NCI-H446 (cell line): ENCODE measurements around the gene ZNF814.
"Not testable (repeated sequence)": the region's sequence is repeated elsewhere in the genome, so short reads cannot be mapped to it uniquely, and the experiment has no call there.

ENCODE experiments used
- DNase-seq, 2 experiments: peaks; one replicate each; lab custom pipeline; 2025; lab: John Stamatoyannopoulos, UW

Gene ZNF814

DNA sequence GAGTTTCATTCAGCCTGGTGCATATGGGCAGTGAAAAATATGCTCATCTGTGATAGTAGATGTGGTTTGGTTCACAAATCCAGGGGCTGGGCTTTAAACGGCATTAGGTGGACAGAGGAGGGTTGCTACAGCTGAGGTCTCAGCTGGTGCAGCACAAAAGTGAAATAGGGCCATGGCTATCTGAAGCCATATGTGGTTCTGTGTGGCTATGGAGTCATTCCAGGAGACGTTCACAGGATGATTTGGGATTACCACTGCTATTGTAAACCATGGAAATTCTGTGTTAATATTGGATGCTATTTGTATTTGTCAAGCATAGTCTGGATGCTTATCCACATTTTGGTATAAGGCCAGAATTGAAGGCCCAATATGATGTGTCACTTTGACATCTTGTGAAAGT lies 34.7 kb downstream of the ZNF814 start:
- DNase-seq: not testable (repeated sequence)

DNA sequence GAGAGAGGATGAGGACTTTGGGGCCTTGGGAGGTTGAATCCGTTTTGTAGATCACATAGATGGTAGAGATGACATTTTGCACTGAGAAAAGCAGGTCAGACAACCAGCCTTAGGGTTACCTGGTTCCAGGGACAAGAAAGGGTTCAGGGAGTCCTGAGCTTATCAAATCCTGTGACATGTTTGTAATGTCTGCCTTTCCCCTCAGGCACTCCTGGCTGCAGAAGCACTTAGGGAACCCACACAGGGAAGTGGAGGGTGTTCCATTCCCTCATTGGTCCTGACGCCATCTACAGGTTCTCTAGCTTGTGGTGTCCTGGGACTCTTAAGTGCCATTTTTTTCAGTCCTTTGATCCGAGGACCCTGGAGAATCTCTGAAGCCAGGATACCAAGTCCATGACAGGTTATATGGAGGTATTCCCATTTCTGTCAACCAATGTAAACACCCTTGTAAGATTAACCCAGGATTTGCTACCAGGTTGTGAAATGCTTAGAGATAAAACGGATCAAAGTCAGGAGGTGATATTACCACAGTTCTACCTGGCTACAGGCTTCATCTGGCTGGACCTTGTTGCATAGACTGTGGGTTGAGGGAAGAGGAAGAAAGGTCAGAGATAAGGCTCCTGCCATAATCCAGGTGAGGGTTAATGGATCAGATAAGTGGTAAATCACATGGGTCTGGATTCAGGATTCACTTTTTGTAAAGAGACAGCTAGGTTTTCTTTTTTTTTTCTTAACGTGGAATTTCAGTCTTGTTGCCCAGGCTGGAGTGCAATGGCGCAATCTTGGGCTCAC lies 36.8 kb downstream of the ZNF814 start:
- DNase-seq: not testable (repeated sequence)

DNA sequence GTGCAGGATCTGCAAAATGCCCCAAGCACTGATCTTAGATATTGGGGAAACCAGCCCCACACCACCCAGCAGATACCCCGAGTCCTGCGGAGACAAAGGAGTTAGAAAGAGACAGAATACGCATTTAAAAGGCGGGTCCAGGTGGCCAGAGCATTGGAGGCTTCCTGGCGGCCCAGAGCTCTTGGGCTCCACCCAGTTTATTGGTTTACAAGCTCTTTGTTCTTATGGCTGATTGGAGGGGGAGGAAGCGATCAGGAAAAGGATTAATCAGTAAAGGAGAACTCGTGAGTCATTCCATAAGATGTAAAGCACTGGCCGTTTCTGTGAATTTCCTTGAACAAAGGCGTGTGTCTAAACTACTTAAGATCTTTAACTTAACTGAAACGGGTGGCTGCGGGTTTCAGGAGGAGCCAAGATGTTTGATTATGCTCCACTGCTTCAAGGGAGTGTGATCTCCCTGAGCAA lies 38.3 kb downstream of the ZNF814 start:
- no peak for DNase-seq

DNA sequence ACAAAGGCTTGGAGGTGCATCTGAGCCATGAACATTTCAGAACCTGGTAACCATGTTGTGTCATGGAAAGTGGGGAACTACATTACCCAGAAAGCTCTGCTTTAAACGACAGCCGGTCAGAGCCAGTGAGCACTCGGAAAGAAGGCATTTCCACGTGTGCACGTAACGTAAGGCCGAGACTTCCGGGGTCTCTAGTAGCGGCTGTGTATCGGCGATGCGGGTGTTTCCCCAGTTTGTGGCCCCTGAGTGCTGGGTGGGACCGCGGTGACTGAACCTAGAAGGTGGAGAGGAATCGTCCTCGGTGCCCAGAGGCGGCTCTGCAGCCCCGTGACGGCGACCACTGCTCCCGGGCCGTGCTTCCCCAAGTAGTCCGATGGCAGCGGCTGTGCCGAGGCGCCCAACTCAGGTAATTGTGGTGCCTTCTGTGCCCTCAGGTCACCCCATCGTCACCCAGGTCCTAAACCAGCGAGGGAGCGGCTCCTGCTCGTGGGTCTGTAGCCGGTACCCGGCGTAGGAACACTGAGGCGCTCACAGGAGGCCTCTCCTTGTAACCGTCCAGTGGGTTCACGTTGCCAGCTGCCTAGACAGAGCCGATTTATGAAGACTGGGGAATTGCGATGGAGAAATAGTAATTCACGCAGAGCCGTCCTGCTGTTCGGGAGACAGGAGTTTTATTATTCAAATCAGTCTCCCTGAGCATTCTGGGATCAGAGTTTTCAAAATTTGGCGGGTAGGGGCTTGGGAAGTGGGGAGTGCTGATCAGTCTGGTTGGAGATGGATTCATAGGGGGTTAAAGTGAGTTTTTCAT lies 39.0 kb downstream of the ZNF814 start, which contains the start of gene ZNF587:
ZNF587 (plus strand) TSS at position 194 of the 808 bp plus-strand sequence; CDS start at position 374, 180 bp downstream.
- peak; percentile 6 to 16 for DNase-seq

DNA sequence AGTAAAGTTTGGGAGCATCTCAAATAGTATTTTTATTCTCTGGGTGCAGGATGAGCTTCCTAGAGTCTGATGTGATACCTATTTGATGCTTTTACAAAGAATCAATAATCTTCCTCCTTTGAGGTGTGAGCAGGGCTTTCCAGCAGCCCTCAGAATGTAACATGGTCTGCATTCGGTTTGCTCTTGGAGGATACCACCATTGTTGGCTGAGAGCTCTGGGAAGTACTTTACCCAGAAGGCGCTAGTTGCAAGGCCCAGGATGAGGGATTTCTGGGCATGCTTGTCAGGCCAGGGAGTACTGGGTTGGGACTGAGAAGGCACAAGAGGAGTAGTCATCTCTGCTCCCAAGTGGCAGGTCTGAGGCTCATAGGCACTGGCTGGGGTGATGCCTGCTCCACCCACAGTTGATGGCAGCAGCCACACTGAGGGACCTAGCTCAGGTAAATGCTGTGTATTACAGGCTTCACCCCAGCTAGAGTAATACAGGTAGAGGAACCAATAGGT lies 39.6 kb downstream of the ZNF814 start:
- not testable (repeated sequence) for DNase-seq

DNA sequence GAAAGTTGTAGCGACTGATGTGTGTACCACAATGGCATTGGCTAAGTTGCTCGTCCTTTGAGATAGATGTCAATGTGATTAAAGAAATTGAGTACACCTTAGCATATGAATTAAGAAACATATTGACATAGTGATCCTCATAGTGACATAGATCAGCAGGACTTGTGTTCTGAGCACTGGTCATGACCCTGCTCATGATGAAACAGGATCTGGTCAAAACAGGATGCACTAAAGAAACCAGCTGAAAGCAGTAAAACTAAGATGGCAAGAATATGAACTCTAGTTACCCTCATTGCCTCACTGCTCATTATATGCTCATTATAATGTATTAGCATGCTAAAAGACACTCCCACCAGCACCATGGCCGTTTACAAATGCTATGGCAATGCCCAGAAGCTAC lies 41.7 kb downstream of the ZNF814 start:
- DNase-seq: not testable (repeated sequence)

DNA sequence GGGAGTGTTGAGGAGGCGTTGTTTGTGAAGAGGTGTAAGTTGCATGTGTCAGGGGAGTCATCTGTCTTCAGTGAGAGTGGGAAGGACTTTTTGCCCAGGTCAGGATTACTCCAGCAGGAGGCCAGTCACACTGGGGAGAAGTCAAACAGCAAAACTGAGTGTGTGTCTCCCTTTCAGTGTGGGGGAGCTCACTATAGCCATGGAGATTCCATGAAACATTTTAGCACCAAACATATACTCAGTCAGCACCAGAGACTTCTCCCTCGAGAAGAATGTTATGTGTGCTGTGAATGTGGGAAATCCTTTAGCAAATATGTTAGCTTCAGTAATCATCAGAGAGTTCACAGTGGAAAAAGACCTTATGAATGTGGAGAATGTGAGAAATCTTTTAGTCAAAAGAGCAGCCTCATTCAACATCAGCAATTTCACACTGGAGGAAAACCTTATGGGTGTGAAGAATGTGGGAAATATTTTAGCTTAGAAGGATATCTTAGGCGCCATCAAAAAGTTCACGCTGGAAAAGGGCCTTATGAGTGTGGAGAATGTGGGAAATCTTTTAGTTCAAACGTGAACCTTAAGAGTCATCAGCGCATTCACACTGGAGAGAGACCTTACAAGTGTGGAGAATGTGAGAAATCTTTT lies 47.6 kb downstream of the ZNF814 start:
- DNase-seq: no peak

DNA sequence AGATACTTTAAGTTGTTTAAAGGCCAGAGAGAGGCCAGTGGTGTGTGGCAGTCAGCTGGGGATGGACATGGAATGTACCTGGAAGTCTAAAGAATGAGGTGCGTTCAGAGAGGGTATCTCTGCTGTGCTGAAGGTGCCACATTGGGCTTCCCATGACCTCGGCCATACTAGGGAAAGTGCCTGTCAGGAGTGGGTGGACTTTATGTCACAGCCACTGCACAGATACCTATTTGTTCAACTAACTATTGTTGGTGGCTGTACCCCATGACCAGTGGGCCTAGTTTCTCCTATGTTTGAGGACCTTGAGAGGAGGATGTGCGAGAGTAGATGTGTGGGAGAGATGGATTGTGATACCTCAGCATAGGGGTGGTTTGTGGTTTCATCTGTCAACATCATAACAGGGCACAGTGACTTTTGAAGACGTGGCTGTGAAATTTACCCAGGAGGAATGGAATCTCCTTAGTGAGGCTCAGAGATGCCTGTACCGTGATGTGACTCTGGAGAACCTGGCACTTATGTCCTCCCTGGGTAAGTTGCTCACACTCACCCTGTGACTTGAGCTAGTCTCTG lies 50.1 kb downstream of the ZNF814 start:
- not testable (repeated sequence) for DNase-seq

DNA sequence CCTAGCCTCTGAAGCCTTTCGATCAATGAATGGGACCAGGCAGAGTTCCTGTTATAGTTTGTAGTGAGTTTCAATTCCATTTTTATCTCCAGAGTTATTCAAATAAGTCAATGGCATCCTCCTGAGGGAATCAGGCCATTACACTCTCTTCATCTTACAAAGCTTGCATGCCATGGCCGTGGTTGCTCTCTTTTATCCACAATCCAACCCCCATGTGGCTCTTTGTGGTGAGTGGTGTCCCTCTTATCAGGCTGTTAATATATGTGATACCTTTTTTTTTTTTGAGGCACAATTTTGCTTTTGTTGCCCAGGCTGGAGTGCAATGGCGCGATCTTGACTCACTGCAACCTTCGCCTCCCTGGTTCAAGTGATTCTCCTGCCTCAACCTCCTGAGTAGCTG lies 51.8 kb downstream of the ZNF814 start:
- DNase-seq: not testable (repeated sequence)

DNA sequence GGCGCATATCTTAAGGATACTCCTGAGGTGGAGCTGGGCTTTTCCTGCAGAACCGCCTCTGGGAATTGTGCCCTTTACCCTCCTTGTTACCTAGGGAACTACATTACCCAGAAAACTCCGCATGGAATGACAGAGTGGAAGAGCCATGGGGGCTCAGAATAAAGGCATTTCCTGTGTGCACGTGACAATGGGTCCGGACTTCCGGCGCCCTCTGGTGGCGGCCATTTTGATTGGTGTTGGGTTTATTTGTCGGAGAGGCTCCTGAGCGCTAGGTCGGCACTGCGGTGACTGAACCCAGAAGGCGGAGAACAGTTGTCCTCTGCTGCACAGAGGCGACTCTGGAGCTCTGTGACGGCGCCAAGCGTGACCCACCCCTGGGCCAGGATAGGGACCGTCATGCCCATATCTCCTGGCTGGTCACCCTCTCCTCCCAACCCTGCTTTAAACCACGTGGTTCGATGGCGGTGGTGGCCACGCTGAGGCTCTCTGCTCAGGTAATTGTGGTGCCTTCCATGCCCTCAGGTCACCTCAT lies 58.7 kb downstream of the ZNF814 start, which contains the start of gene ZNF587B:
ZNF587B (plus strand) TSS at position 229 of the 532 bp plus-strand sequence; CDS start at position 459, 230 bp downstream.
- DNase-seq: no peak

DNA sequence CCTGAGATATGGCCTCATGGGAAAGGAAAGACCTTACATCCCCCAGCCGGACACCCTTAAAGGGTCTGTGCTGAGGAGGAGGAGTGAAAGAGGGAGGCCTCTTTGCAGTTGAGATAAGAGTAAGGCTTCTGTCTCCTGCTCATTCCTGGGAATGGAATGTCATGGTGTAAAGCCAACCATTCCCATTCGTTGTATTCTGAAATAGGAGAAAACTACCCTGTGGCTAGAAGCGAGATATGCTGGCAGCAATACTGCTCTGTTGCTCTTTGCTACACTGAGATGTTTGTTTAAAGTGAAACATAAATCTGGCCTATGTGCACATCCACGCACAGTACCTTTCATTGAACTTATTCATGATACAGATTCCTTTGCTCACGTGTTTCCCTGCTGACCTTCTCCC lies 59.5 kb downstream of the ZNF814 start:
- DNase-seq: no peak

DNA sequence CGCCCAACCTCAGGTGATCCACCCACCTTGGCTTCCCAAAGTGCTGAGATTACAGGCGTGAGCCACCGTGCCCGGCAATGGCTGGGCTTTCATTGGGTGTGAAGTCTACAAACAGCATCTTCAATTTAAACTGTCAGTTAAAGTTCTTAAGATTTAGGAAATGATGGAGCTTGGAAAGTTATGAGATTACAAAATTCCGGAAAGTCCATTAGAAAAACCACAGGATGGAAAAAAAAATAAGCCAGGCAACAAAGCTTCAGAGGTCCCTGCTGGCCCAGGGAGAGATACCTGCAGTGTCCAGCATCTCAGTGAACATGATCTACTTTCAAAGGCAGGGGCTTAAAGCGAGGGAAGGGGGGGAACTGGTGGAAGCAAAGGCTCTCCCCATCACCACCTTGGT lies 63.3 kb downstream of the ZNF814 start:
- no peak for DNase-seq

DNA sequence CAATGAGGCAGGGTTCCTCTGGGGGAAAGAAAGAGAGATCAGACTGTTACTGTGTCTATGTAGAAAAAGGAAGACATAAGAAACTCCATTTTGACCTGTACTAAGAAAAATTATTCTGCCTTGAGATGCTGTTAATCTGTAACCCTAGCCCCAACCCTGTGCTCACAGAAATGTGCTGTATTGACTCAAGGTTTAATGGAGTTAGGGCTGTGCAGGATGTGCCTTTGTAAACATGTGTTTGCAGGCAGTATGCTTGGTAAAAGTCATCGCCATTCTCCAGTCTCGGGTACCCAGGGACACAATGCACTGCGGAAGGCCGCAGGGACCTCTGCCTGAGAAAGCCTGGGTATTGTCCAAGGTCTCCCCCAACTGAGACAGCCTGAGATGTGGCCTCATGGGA lies 65.2 kb downstream of the ZNF814 start:
- not testable (repeated sequence) for DNase-seq

DNA sequence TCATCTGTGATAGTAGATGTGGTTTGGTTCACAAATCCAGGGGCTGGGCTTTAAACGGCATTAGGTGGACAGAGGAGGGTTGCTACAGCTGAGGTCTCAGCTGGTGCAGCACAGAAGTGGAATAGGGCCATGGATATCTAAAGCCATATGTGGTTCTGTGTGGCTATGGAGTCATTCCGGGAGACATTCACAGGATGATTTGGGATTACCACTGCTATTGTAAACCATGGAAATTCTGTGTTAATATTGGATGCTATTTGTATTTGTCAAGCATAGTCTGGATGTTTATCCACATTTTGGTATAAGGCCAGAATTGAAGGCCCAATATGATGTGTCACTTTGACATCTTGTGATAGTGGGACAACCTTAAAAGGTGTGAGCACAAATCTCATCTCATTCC lies 65.7 kb downstream of the ZNF814 start:
- DNase-seq: not testable (repeated sequence)

DNA sequence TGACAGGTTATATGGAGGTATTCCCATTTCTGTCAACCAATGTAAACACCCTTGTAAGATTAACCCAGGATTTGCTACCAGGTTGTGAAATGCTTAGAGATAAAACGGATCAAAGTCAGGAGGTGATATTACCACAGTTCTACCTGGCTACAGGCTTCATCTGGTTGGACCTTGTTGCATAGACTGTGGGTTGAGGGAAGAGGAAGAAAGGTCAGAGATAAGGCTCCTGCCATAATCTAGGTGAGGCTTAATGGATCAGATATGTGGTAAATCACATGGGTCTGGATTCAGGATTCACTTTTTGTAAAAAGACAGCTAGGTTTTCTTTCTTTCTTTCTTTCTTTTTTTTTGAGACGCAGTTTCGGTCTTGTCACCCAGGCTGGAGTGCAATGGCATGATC lies 67.3 kb downstream of the ZNF814 start:
- not testable (repeated sequence) for DNase-seq

DNA sequence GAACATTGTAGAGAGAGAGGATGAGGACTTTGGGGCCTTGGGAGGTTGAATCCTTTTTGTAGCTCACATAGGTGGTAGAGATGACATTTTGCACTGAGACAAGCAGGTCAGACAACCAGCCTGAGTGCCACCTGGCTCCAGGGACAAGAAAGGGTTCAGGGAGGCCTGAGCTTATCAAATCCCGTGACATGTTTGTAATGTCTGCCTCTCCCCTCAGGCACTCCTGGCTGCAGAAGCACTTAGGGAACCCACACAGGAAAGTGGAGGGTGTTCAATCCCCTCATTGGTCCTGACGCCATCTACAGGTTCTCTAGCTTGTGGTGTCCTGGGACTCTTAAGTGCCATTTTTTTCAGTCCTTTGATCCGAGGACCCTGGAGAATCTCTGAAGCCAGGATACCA lies 67.7 kb downstream of the ZNF814 start:
- DNase-seq: not testable (repeated sequence)

DNA sequence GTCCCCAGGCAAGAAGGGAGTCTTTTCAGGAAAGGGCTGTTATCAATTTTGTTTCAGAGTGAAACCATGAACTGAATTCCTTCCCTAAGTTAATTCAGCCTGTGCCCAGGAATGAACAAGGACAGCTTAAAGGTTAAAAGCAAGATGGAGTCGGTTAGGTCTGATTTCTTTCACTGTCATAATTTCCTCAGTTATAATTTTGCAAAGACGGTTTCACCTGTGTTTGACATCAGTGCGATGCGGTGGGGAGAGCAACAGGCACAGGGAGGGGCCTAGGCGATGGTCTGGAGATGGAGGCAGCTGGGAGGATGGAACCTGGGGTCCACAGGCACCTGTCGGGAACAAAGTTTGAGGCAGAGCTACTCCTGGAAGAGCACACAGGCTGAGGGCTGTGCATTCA lies 68.2 kb downstream of the ZNF814 start:
- DNase-seq: no peak

DNA sequence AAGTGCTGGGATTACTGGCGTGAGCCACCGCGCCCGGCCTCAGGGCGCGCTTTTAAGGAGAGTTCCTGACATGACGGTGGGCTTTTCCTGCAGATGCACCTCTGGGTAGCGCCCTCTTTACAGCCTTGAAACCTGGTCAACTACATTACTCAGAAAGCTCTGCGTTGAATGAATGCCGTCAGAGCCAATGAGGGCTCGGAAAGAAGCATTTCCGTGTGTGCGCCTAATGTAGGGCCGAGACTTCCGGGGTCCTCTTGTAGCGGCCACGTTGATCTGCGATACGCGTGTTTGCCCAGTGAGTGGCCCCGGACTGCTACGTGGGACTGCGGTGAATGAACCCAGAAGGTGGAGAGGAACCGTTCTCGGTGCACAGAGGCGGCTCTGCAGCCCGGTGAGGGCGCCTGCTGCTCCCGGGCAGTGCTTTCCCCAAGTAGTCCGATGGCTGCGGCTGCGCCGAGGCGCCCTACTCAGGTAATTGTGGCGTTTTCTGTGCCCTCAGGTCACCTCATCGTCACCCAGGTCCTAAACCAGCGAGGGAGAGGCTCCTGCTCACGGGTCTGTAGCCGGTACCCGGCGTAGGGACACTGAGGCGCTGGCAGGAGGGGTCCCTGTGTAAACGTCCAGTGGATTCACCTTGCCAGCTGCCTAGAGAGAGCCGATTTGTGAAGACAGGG lies 69.2 kb downstream of the ZNF814 start:
- DNase-seq: peak; percentile 72 to 91

DNA sequence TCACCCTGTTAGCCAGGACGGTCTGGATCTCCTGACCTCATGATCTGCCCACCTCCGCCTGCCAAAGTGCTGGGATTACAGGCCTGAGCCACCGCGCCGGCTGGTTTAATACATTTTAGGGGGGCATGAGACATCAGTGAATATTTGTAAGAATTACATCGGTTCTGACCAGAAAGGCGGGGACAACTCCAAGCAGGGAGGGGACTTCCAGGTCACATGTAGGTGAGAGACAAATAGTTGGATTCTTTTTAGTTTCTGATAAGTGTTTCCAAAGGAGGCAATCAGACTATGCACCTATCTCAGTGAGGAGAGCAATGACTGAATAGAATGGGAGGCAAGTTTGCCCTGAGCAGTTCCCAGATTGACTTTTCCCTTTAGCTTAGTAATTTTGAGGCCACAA lies 70.5 kb downstream of the ZNF814 start:
- no peak for DNase-seq

DNA sequence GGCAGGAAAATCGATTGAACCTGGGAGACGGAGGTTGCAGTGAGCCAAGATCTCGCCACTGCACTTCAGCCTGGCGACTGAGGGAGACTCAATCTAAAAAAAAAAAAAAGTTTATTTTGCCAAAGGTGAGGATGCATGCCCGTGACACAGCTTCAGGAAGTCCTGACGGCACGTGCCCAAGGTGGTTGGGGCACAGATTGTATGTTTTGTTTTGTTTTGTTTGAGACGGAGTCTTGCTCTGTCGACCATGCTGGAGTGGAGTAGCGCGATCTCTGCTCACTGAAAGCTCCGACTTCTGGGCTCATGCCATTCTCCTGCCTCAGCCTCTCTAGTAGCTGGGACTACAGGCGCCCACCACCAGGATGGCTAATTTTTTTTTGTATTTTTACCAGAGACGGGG lies 70.9 kb downstream of the ZNF814 start:
- DNase-seq: no peak

DNA sequence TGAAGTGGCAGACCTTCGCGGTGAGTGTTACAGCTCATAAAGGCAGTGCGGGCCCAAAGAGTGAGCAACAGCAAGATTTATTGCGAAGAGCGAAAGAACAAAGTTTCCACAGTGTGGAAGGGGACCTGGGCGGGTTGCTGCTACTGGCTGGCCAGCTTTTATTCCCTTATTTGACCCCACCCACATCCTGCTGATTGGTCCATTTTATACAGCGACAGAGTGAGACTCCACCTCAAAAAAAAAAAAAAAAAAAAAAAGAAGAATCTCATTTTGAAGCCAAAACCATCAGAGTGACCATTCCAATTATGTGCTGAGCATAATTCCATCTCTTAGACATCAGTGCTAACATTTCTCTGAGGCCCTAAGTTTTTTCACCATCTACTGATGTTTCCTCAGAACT lies 72.2 kb downstream of the ZNF814 start:
- no peak for DNase-seq
